Cardiac muscle cell (in vitro differentiated cells and primary cell): ENCODE measurements around the gene TESMIN. TPM values are rescaled to one million over a fixed set of nuclear protein-coding genes. Genes with fewer than 3 reads are reported as not detected.

Source experiments
- DNase-seq, 2 donors: peaks; one replicate each; pipeline versions ENCODE4 v3.0.0 to v3.0.0-alpha.2; 2010 to 2017; ENCODE audit warnings: low read depth in 1 of 2, low spot score in 1 of 2
- H3K27ac ChIP-seq: fragments of 200-600 bp; sonication (generic); 2 replicates; pipeline ENCODE4 v1.5.1; 2016
- H3K27me3 ChIP-seq: fragments of 200-600 bp; sonication (generic); 2 replicates; pipeline ENCODE4 v1.6.0; 2016; ENCODE audit warnings: control low read depth
- H3K36me3 ChIP-seq: fragments of 200-600 bp; sonication (generic); 2 replicates; pipeline ENCODE4 v1.5.1; 2016; ENCODE audit warnings: control low read depth
- H3K4me1 ChIP-seq: fragments of 200-600 bp; sonication (generic); 2 replicates; pipeline ENCODE4 v1.8.1; 2017; ENCODE audit warnings: low read depth, mild to moderate bottlenecking, mixed run types
- H3K4me3 ChIP-seq: fragments of 200-600 bp; sonication (generic); 2 replicates; pipeline ENCODE4 v1.5.1; 2016; ENCODE audit warnings: mild to moderate bottlenecking
- H3K9me3 ChIP-seq: fragments of 200-600 bp; sonication (generic); 2 replicates; pipeline ENCODE4 v1.5.1; 2017; ENCODE audit warnings: low read depth, mild to moderate bottlenecking, control low read depth
- polyA plus RNA-seq: library from polyadenylated mRNA; unstranded; fragments of >200 nt; fragmentation: Nextera tagmentation; extraction: Ambion mirVana; gene quantifications from 2 replicates; pipeline ENCODE4 v1.2.1, GENCODE V29; 2016
- total RNA-seq: library from RNA; depleted of rRNA; stranded (reverse); fragments of >200 nt; gene quantifications from 2 replicates; pipeline ENCODE4 v1.2.3, GENCODE V29; 2016
- TF ChIP-seq, protein P1 (sequence below): IDR thresholded peaks from 2 replicates; pipeline ENCODE4 v1.5.1; 2012; ENCODE audit warnings: low read depth, mild to moderate bottlenecking, low read length

Gene TESMIN
- total and polyA plus RNA-seq, 2 experiments from 2014 or later: 4.6 to 23.5 TPM

DNA sequence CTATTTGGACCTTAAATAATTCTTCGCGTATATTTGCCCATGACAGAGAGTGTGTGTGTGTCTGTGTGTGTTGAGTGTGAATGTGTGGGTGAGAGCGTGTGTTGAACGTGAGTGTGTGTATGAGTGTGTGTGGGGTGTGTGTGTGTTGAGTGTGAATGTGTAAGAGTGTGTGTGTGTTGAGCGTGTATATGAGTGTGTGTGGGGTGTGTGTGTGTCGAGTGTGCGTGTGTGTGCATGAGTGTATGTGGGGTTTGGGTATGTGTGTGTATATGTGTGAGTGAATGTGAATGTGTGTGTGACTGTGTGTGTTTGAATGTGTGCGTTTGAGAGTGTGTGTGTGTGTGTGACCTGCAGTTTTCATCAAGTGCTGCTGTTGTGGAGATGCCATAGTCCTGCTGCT is 40.2 kb downstream of the TESMIN start:
- TF ChIP-seq, protein P1, sequence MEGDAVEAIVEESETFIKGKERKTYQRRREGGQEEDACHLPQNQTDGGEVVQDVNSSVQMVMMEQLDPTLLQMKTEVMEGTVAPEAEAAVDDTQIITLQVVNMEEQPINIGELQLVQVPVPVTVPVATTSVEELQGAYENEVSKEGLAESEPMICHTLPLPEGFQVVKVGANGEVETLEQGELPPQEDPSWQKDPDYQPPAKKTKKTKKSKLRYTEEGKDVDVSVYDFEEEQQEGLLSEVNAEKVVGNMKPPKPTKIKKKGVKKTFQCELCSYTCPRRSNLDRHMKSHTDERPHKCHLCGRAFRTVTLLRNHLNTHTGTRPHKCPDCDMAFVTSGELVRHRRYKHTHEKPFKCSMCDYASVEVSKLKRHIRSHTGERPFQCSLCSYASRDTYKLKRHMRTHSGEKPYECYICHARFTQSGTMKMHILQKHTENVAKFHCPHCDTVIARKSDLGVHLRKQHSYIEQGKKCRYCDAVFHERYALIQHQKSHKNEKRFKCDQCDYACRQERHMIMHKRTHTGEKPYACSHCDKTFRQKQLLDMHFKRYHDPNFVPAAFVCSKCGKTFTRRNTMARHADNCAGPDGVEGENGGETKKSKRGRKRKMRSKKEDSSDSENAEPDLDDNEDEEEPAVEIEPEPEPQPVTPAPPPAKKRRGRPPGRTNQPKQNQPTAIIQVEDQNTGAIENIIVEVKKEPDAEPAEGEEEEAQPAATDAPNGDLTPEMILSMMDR: no peak
- peaks cover 9% of the 10 kb centered on the region for H3K4me1 ChIP-seq

DNA sequence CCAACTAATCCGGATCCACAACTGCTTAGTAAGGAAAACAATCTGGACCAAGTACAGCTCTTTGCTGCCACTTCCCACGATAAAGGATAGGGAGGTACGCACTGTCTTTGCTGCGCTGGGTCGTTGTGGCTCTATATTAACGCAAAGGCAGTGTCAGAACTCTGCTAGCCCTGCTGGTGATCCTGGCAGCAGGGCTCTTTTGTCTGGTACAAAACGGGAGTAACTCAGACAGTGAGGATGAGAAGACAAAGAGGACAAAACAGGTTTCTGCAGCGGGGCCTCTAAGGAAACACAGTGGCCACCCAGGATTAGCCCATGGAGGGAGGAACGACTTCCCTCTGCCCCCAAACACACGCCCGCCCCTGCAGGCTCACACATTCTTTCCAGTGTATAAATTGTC is 40.9 kb downstream of the TESMIN start:
- H3K4me3 ChIP-seq: no peak overlapping the region
- DNase-seq: no peak

More for the DNA sequence above, 40.2 kb downstream of the TESMIN start:
- DNase-seq: no peak
- no peaks in the 10 kb centered on the region for H3K27me3 ChIP-seq
- H3K9me3 ChIP-seq: no peaks in the 10 kb centered on the region
- no peak overlapping the region for H3K4me3 ChIP-seq
- no peaks in the 10 kb centered on the region for H3K36me3 ChIP-seq
- H3K27ac ChIP-seq: no peak overlapping the region

DNA sequence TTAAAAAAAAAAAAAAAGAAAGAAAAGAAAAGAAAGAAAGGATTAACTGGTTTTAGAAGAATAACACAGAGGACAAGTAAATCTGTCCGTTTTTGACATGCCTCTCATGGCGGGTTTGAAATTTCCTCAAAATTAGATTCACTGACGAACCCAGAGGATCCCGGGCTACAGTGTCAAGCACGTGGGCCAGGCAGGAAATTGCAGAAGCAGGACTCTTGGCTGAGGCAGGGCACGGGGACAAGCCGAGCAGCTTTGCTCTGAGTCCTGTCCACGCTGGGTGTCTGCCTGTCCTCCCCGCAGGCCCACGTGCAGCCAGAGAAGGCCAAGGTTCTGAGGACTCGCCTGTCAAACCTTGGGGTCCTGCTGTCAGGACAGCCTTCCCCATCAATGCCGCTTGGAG is 42.3 kb downstream of the TESMIN start:
- H3K9me3 ChIP-seq: no peaks in the 10 kb centered on the region
- DNase-seq: no peak
- H3K4me1 ChIP-seq: no peaks in the 10 kb centered on the region
- no peak overlapping the region for H3K4me3 ChIP-seq
- no peaks in the 10 kb centered on the region for H3K36me3 ChIP-seq
- TF ChIP-seq, protein P1: no peak
- H3K27me3 ChIP-seq: no peaks in the 10 kb centered on the region
- no peak overlapping the region for H3K27ac ChIP-seq

More for the DNA sequence above, 40.9 kb downstream of the TESMIN start:
- no peaks in the 10 kb centered on the region for H3K36me3 ChIP-seq
- no peaks in the 10 kb centered on the region for H3K27me3 ChIP-seq
- no peaks in the 10 kb centered on the region for H3K9me3 ChIP-seq
- H3K4me1 ChIP-seq: peaks cover 6% of the 10 kb centered on the region
- H3K27ac ChIP-seq: no peak overlapping the region
- TF ChIP-seq, protein P1: no peak

DNA sequence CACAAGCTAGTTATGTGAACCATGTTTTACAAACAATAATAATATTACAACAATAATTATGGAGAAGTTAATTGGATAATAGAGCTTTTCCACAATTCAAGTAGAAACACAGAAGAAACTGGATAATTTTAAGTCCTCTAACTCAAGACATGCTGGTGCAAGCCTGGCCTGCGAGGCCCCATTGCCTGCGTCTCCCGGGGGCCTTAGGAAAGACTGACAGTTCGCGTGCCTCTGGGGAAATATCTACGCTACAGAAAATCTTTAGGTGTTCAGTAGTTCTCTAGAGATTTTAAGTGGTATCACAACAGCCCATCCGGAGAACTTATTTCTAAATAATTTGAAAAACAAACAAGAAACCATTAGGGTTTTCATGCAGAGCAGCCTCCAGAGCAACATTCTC is 43.8 kb downstream of the TESMIN start:
- no peak overlapping the region for H3K27ac ChIP-seq
- TF ChIP-seq, protein P1: no peak
- no peaks in the 10 kb centered on the region for H3K9me3 ChIP-seq
- no peak for DNase-seq
- H3K4me1 ChIP-seq: no peaks in the 10 kb centered on the region
- H3K36me3 ChIP-seq: no peaks in the 10 kb centered on the region
- no peak overlapping the region for H3K4me3 ChIP-seq
- H3K27me3 ChIP-seq: no peaks in the 10 kb centered on the region

DNA sequence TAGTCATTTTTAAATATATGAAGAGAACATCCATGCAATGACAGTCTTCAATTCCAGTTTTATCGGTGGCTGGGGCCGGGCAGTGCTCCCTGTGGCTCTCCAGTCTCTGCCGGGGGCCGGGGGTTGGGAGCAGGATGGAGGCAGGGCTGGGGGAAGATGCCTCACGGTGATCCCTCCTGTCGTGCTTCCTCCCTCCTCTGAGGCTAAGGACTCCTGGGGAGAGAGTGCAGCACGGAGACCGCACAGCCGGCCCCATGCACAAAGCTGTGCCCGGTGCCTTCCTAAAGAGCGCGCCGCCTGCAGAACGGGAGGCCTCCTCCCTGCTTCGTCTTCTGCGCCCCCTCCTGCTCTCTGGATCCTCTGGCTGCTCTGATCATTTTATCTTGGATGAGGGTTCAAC is 46.4 kb downstream of the TESMIN start:
- H3K27ac ChIP-seq: no peak overlapping the region
- no peaks in the 10 kb centered on the region for H3K4me1 ChIP-seq
- TF ChIP-seq, protein P1: no peak
- no peak overlapping the region for H3K4me3 ChIP-seq
- no peaks in the 10 kb centered on the region for H3K36me3 ChIP-seq
- no peaks in the 10 kb centered on the region for H3K27me3 ChIP-seq
- no peaks in the 10 kb centered on the region for H3K9me3 ChIP-seq
- no peak for DNase-seq

DNA sequence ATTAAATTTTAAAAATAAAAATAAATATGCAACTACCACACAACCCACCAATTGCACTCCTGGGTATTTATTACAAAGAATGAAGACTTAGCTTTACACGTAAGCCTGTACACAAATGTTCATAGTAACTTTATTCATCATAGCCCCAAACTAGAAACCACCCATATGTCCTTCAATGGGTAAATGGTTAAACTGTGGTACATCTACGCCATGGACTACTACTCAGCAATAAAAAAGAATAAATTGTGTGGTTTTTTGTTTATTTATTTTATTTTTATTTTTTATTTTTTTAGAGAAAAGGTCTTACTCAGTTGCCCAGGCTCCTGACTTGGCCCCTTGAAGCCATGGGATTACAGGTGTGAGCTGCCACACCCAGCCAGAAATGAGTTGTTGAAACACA is 52.3 kb downstream of the TESMIN start:
- no peak for DNase-seq
- Histone ChIP-seq H3K4me3 (no peak overlapping the region), H3K4me1 (no peaks in the 10 kb centered on the region), H3K27me3 (no peaks in the 10 kb centered on the region), H3K27ac (no peak overlapping the region), H3K36me3 (no peaks in the 10 kb centered on the region), H3K9me3 (no peaks in the 10 kb centered on the region)
- TF ChIP-seq, protein P1: no peak
